ENCODE results near the gene RFC2. TPM values are rescaled to one million over a fixed set of nuclear protein-coding genes. Genes with fewer than 3 reads are reported as not detected.

Gene RFC2
- total RNA-seq, 1 donor from 2014 or later: 18.5 TPM

GRCh38 chr7:74287303-74288033 is 33.3 kb upstream of the RFC2 start:
- no peak for DNase-seq

GRCh38 chr7:74286131-74286530 is 31.9 kb upstream of the RFC2 start:
- DNase-seq (no peak), ATAC-seq (no peak)
- peaks cover 27% of the 10 kb centered on the region for H3K4me1 ChIP-seq
- H3K27ac ChIP-seq: no peak overlapping the region
- H3K4me3 ChIP-seq: no peak overlapping the region
- no peak for TF ChIP-seq CTCF (IDR thresholded peaks at IDR 0.05)
- H3K9me3 ChIP-seq: no peaks in the 10 kb centered on the region
- intact Hi-C loops (cut with DNase I): no loop called here
- H3K36me3 ChIP-seq: no peaks in the 10 kb centered on the region
- no peaks in the 10 kb centered on the region for H3K27me3 ChIP-seq (ENCODE audit: low read depth)

More at GRCh38 chr7:74287303-74288033, 33.3 kb upstream of the RFC2 start:
- TF ChIP-seq CTCF (IDR thresholded peaks at IDR 0.05): no peak
- ATAC-seq: no peak
- Histone ChIP-seq H3K36me3 (no peaks in the 10 kb centered on the region), H3K9me3 (no peaks in the 10 kb centered on the region), H3K4me3 (no peak overlapping the region), H3K27me3 (ENCODE audit: low read depth) (no peaks in the 10 kb centered on the region), H3K4me1 (peaks cover 28% of the 10 kb centered on the region), H3K27ac (no peak overlapping the region)
- intact Hi-C loops (cut with DNase I): no loop called here

GRCh38 chr7:74284781-74285259 is 30.6 kb upstream of the RFC2 start:
- ATAC-seq (no peak), DNase-seq (no peak)
- no peak overlapping the region for H3K4me3 ChIP-seq
- H3K4me1 ChIP-seq: peaks cover 21% of the 10 kb centered on the region
- H3K9me3 ChIP-seq: no peaks in the 10 kb centered on the region
- H3K27me3 ChIP-seq (ENCODE audit: low read depth): no peaks in the 10 kb centered on the region
- intact Hi-C loops (cut with DNase I): no loop called here
- no peak for TF ChIP-seq CTCF (IDR thresholded peaks at IDR 0.05)
- no peak overlapping the region for H3K27ac ChIP-seq
- no peaks in the 10 kb centered on the region for H3K36me3 ChIP-seq

- H3K4me3 ChIP-seq: no peak overlapping the region
- intact Hi-C loops (cut with DNase I): no loop called here
- no peaks in the 10 kb centered on the region for H3K9me3 ChIP-seq
- ATAC-seq (no peak), DNase-seq (no peak)
- no peak for TF ChIP-seq CTCF (IDR thresholded peaks at IDR 0.05)
- H3K4me1 ChIP-seq: peaks cover 25% of the 10 kb centered on the region
- no peaks in the 10 kb centered on the region for H3K36me3 ChIP-seq
- no peak overlapping the region for H3K27ac ChIP-seq
- no peaks in the 10 kb centered on the region for H3K27me3 ChIP-seq (ENCODE audit: low read depth)
These were observed 29.8 kb upstream of the RFC2 start for GRCh38 chr7:74283858-74284447.

- ATAC-seq (no peak), DNase-seq (no peak)
- intact Hi-C loops (cut with DNase I): no loop called here
- Histone ChIP-seq H3K36me3 (no peaks in the 10 kb centered on the region), H3K4me1 (peaks cover 15% of the 10 kb centered on the region), H3K27me3 (ENCODE audit: low read depth) (no peaks in the 10 kb centered on the region), H3K27ac (no peak overlapping the region), H3K4me3 (no peak overlapping the region), H3K9me3 (no peaks in the 10 kb centered on the region)
- no peak for TF ChIP-seq CTCF (IDR thresholded peaks at IDR 0.05)
These were observed 28.7 kb upstream of the RFC2 start for GRCh38 chr7:74282748-74283459.

Data from lower lobe of right lung (tissue), 2 donors.